HEK293T (cell line): ENCODE data around the gene BACH1.

ENCODE experiments used
- FOXA1 ChIP-seq: fragments of 450-650 bp; IDR thresholded peaks from 2 replicates; pipeline ENCODE4 v1.6.1; 2016; ENCODE audit warnings: mild to moderate bottlenecking
- FOXK2 ChIP-seq: fragments of 450-650 bp; IDR thresholded peaks from 2 replicates; pipeline ENCODE4 v1.6.1; 2016; ENCODE audit warnings: mild to moderate bottlenecking

GRCh38 chr21:29365661-29366265, 67.0 kb downstream of the BACH1 start:
- TF ChIP-seq FOXA1: no peak
- no peak for TF ChIP-seq FOXK2
